MM.1S (cell line): ENCODE data around the gene CLEC2D.
A peak's percentile ranks its signal among the peaks of the same experiment; 100 is the strongest.
"Not testable (repeated sequence)": the region's sequence is repeated elsewhere in the genome, so short reads cannot be mapped to it uniquely, and the experiment has no call there.

ENCODE experiments used
- DNase-seq: peaks from one replicate; pipeline ENCODE4 v3.0.0-alpha.2; 2015
- H2AFZ ChIP-seq: fragments of 300-600 bp; sonication (generic); 2 replicates; pipeline ENCODE4 v1.6.0; 2016; ENCODE audit warnings: antibody characterized with exemption, low read length
- H3F3A ChIP-seq: fragments of 300-600 bp; sonication (generic); 2 replicates; pipeline ENCODE4 v1.6.1; 2016; ENCODE audit warnings: mild to moderate bottlenecking, antibody characterized with exemption, low read length, moderate library complexity, mixed read lengths; ENCODE audit not compliant: insufficient read depth
- H3K27ac ChIP-seq: fragments of 300-600 bp; sonication (generic); 2 replicates; pipeline ENCODE4 v1.5.1; 2016; ENCODE audit warnings: mild to moderate bottlenecking, low read length
- H3K27me3 ChIP-seq: fragments of 300-600 bp; sonication (generic); replicated peaks from 2 replicates; pipeline ENCODE4 v1.6.0; 2016; ENCODE audit warnings: low read length; ENCODE audit not compliant: insufficient read depth
- H3K36me3 ChIP-seq: fragments of 300-600 bp; sonication (generic); replicated peaks from 2 replicates; pipeline ENCODE4 v1.6.1; 2016; ENCODE audit warnings: mild to moderate bottlenecking, low read length, mixed read lengths; ENCODE audit not compliant: insufficient read depth
- H3K4me1 ChIP-seq: fragments of 300-600 bp; sonication (generic); 2 replicates; pipeline ENCODE4 v1.6.1; 2016; ENCODE audit warnings: low read length, mixed read lengths
- H3K4me2 ChIP-seq: fragments of 300-600 bp; sonication (generic); 2 replicates; pipeline ENCODE4 v1.6.0; 2016; ENCODE audit warnings: low read depth, low read length
- H3K4me3 ChIP-seq: fragments of 300-600 bp; sonication (generic); 2 replicates; pipeline ENCODE4 v1.5.1; 2016; ENCODE audit warnings: low read length, mixed read lengths
- H3K79me2 ChIP-seq: fragments of 300-600 bp; sonication (generic); 2 replicates; pipeline ENCODE4 v1.6.1; 2016; ENCODE audit warnings: mixed run types, low read length, mixed read lengths
- H3K9ac ChIP-seq: fragments of 300-600 bp; sonication (generic); 2 replicates; pipeline ENCODE4 v1.6.1; 2016; ENCODE audit warnings: low read length, mixed read lengths
- H3K9me2 ChIP-seq: fragments of 300-600 bp; sonication (generic); replicated peaks from 2 replicates; pipeline ENCODE4 v1.6.1; 2016; ENCODE audit warnings: mild to moderate bottlenecking, low read length, mixed read lengths; ENCODE audit not compliant: insufficient read depth
- H3K9me3 ChIP-seq: fragments of 300-600 bp; sonication (generic); replicated peaks from 2 replicates; pipeline ENCODE4 v1.6.1; 2016; ENCODE audit warnings: mild to moderate bottlenecking, low read length, mixed read lengths; ENCODE audit not compliant: insufficient read depth
- H4K20me1 ChIP-seq: fragments of 300-600 bp; sonication (generic); 2 replicates; pipeline ENCODE4 v1.6.1; 2016; ENCODE audit warnings: mild to moderate bottlenecking, low read length, moderate library complexity, mixed read lengths; ENCODE audit not compliant: insufficient read depth
- EZH2 ChIP-seq: fragments of 300-600 bp; sonication (generic); optimal IDR thresholded peaks from 2 replicates; pipeline ENCODE3; 2017; ENCODE audit warnings: low read depth, mild to moderate bottlenecking, antibody characterized with exemption, low read length, mixed read lengths
- EZH2phosphoT487 ChIP-seq: fragments of 300-600 bp; sonication (generic); IDR thresholded peaks from 2 replicates; pipeline ENCODE4 v1.6.1; 2018; ENCODE audit warnings: antibody characterized with exemption, low read length
- TF ChIP-seq, protein P1 (sequence below): fragments of 300-600 bp; sonication (generic); IDR thresholded peaks from 2 replicates; pipeline ENCODE4 v1.5.1; 2016; ENCODE audit warnings: antibody characterized with exemption, low read length, mixed read lengths

The CLEC2D gene

DNA sequence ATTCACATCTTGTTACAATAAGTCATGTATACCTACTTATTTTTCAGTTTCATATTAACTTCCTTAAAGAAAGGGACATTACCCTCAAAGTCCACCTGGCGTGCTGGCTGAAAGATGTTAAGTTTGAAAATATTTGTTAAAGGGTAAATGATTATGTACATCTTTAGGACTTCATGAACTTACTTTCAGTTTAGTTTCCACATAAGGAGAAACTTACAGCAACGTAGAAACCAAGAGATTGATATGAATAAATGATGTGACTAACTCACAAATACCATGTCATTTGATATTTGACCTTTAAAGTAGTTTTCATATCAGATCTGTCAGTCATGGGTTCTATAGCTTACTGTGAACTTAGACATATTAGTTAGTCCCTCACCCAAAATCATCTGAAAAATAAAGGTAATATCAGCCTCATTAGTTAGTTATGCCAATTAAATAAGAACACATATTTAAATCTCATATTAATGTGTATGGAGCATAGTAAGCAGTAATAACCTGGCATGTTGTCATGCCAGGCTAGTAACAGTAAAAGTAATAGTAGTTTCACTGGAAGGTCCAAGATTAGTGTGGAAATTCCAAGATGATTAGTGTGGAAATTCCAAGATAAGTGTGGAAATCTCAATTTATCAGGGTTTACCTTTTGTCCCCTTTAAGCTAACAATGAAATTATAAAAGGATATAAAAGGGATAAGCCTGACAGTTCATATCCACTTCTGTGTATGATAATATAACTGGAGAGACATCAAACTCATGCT is 1.9 kb upstream of the CLEC2D start:
- no peaks in the 10 kb centered on the region for H3K9me3 ChIP-seq
- H3F3A ChIP-seq: peaks cover 4% of the 10 kb centered on the region; the same call in 1 of the 2 replicates
- no peak overlapping the region for H2AFZ ChIP-seq
- H3K27ac ChIP-seq: peak overlapping the region; percentile 39; the same call in 1 of the 2 replicates
- H3K4me1 ChIP-seq: no peaks in the 10 kb centered on the region; the same call in 1 of the 2 replicates
- H3K4me3 ChIP-seq: 0 out of 2 replicates have a peak overlapping the region, but pooled peaks have one; percentile 0
- H3K9ac ChIP-seq: no peak overlapping the region
- H3K9me2 ChIP-seq: no peaks in the 10 kb centered on the region
- H3K4me2 ChIP-seq: peak overlapping the region; percentile 20; the same call in 1 of the 2 replicates
- peak; percentile 58 for DNase-seq
- H4K20me1 ChIP-seq: no peaks in the 10 kb centered on the region
- H3K27me3 ChIP-seq: no peaks in the 10 kb centered on the region
- H3K36me3 ChIP-seq: no peaks in the 10 kb centered on the region; the same call in 1 of the 2 replicates
- TF ChIP-seq, protein P1, sequence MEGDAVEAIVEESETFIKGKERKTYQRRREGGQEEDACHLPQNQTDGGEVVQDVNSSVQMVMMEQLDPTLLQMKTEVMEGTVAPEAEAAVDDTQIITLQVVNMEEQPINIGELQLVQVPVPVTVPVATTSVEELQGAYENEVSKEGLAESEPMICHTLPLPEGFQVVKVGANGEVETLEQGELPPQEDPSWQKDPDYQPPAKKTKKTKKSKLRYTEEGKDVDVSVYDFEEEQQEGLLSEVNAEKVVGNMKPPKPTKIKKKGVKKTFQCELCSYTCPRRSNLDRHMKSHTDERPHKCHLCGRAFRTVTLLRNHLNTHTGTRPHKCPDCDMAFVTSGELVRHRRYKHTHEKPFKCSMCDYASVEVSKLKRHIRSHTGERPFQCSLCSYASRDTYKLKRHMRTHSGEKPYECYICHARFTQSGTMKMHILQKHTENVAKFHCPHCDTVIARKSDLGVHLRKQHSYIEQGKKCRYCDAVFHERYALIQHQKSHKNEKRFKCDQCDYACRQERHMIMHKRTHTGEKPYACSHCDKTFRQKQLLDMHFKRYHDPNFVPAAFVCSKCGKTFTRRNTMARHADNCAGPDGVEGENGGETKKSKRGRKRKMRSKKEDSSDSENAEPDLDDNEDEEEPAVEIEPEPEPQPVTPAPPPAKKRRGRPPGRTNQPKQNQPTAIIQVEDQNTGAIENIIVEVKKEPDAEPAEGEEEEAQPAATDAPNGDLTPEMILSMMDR: peak; percentile 8; the same call in 1 of the 2 replicates
- TF ChIP-seq EZH2: no peak
- TF ChIP-seq EZH2phosphoT487: no peak
- no peaks in the 10 kb centered on the region for H3K79me2 ChIP-seq

DNA sequence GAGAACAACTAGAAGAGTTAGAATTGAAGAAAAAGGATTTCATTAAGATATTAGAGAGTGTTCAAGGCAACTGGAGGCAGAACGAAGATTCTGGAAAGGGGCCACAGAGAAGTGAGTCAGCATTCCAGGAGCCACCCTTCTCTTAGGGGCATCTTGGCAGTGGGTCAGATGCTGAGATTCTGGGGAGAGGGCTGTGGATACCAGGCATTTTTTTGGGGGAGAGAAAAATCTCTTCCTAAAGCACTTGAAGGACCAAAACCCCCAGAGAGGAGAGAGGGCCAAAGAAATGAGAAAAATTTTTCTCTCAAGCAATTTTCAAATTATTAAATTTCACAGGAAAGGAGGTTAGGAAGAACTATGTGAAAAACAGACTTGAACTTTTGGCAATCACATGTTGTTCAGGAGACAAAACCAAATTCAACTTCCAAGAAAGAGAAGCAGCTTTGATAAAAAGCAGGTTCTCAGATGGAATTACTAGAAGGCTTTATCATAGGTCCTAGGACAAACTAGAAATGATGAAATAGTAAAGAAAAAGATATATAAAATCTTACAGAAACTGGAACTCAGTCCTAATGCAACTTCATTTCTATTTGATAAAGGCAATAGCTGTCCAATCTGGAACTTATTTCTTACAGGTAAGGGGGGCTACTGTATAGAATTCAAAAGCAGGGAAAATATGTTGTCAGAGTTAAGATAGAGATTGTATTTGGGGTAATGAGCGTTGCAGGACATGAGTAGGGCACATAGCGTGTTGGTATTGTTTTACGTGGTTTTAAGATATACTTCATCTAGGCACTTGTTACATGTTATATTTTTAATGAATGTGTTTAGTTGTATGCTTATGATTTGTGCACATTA is 1.1 kb upstream of the CLEC2D start:
- peaks cover 7% of the 10 kb centered on the region for H3F3A ChIP-seq
- H3K36me3 ChIP-seq: no peaks in the 10 kb centered on the region
- no peak overlapping the region for H3K9ac ChIP-seq
- H3K4me3 ChIP-seq: no peak overlapping the region
- H3K27ac ChIP-seq: no peak overlapping the region
- no peak for TF ChIP-seq EZH2phosphoT487
- TF ChIP-seq EZH2: no peak
- TF ChIP-seq, protein P1: no peak
- H3K4me2 ChIP-seq: no peak overlapping the region
- no peak overlapping the region for H2AFZ ChIP-seq
- peaks cover 7% of the 10 kb centered on the region for H3K4me1 ChIP-seq
- H3K9me3 ChIP-seq: no peaks in the 10 kb centered on the region
- H3K79me2 ChIP-seq: no peaks in the 10 kb centered on the region
- H3K27me3 ChIP-seq: no peaks in the 10 kb centered on the region
- DNase-seq: no peak
- H4K20me1 ChIP-seq: no peaks in the 10 kb centered on the region
- no peaks in the 10 kb centered on the region for H3K9me2 ChIP-seq

DNA sequence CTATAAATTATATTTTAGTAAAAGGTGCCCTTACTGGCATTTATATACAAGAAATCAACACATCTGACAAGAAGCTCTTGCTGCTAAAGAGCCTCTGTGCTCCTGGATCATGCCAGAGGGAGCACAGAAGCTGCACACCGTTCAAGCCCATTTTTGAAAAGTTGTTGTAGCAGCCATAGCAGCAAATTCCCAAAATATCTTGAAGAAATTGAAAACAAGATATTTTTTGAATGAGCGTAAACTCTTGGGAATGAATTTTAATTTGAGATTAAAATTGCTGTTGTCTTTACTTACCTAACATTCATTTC is 540 bp upstream of the CLEC2D start:
- H3F3A ChIP-seq: peaks cover 12% of the 10 kb centered on the region
- no peak overlapping the region for H2AFZ ChIP-seq
- no peak overlapping the region for H3K9ac ChIP-seq
- H3K4me1 ChIP-seq: peaks cover 12% of the 10 kb centered on the region
- TF ChIP-seq, protein P1: no peak
- TF ChIP-seq EZH2: no peak
- no peak for TF ChIP-seq EZH2phosphoT487
- H3K27me3 ChIP-seq: no peaks in the 10 kb centered on the region
- no peaks in the 10 kb centered on the region for H3K79me2 ChIP-seq
- no peaks in the 10 kb centered on the region for H4K20me1 ChIP-seq
- no peaks in the 10 kb centered on the region for H3K9me2 ChIP-seq
- H3K27ac ChIP-seq: no peak overlapping the region
- no peaks in the 10 kb centered on the region for H3K9me3 ChIP-seq
- H3K4me3 ChIP-seq: no peak overlapping the region
- no peaks in the 10 kb centered on the region for H3K36me3 ChIP-seq
- no peak overlapping the region for H3K4me2 ChIP-seq
- no peak for DNase-seq

GRCh38 chr12:9672340-9672739 is 2.8 kb downstream of the CLEC2D start:
- not testable (repeated sequence) for H3K9me2 ChIP-seq, H3K9ac ChIP-seq, H3K4me3 ChIP-seq, H3K27me3 ChIP-seq, DNase-seq, H2AFZ ChIP-seq, H3K9me3 ChIP-seq, H3K36me3 ChIP-seq, H4K20me1 ChIP-seq, H3K27ac ChIP-seq, H3K79me2 ChIP-seq, H3K4me2 ChIP-seq
- Histone ChIP-seq H3K4me1 (peaks cover 18% of the 10 kb centered on the region), H3F3A (peaks cover 10% of the 10 kb centered on the region)
